HEK293 (cell line): ENCODE data around the gene INPP5F.
"Not testable (repeated sequence)": the region's sequence is repeated elsewhere in the genome, so short reads cannot be mapped to it uniquely, and the experiment has no call there.

ENCODE experiments used
- HOXA7 ChIP-seq: sonication (generic); formaldehyde crosslinking; IDR thresholded peaks from 2 replicates; pipeline ENCODE4 v1.8.1; 2022; ENCODE audit warnings: missing genetic modification reagents, borderline replicate concordance
- SETDB1 ChIP-seq: IDR thresholded peaks from one replicate; pipeline ENCODE4 v1.6.1; 2017; ENCODE audit warnings: mild to moderate bottlenecking, low read length, moderate library complexity, mixed read lengths; ENCODE audit not compliant: insufficient read length
- ZBTB7A ChIP-seq: fragments of 450-650 bp; formaldehyde crosslinking; IDR thresholded peaks from 2 replicates; pipeline ENCODE4 v1.5.1; 2016; ENCODE audit warnings: low read depth, missing biosample characterization, missing genetic modification characterization
- TF ChIP-seq, protein P1 (sequence below): fragments of 450-650 bp; formaldehyde crosslinking; IDR thresholded peaks from 2 replicates; pipeline ENCODE4 v1.5.1; 2016; ENCODE audit warnings: missing biosample characterization, missing genetic modification characterization
- TF ChIP-seq, protein P2 (sequence below): fragments of 450-650 bp; formaldehyde crosslinking; IDR thresholded peaks from 2 replicates; pipeline ENCODE4 v1.5.1; 2016; ENCODE audit warnings: missing biosample characterization, missing genetic modification characterization
- TF ChIP-seq, protein P3 (sequence below): fragments of 450-650 bp; formaldehyde crosslinking; IDR thresholded peaks from 2 replicates; pipeline ENCODE4 v1.5.1; 2016; ENCODE audit warnings: missing biosample characterization, missing genetic modification characterization
- TF ChIP-seq, protein P4 (sequence below): fragments of 450-650 bp; formaldehyde crosslinking; IDR thresholded peaks from 2 replicates; pipeline ENCODE4 v1.5.1; 2016; ENCODE audit warnings: missing biosample characterization, missing genetic modification characterization

DNA sequence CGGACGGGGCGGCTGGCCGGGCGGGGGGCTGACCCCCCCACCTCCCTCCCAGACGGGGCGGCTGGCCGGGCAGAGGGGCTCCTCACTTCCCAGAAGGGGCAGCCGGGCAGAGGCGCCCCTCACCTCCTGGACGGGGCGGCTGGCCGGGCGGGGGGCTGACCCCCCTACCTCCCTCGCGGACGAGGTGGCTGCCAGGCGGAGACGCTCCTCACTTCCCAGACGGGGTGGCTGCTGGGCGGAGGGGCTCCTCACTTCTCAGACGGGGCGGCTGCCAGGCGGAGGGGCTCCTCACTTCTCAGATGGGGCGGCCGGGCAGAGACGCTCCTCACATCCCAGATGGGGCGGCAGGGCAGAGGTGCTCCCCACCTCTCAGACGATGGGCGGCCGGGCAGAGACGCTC, 69.3 kb downstream of the INPP5F start:
- TF ChIP-seq, protein P1, sequence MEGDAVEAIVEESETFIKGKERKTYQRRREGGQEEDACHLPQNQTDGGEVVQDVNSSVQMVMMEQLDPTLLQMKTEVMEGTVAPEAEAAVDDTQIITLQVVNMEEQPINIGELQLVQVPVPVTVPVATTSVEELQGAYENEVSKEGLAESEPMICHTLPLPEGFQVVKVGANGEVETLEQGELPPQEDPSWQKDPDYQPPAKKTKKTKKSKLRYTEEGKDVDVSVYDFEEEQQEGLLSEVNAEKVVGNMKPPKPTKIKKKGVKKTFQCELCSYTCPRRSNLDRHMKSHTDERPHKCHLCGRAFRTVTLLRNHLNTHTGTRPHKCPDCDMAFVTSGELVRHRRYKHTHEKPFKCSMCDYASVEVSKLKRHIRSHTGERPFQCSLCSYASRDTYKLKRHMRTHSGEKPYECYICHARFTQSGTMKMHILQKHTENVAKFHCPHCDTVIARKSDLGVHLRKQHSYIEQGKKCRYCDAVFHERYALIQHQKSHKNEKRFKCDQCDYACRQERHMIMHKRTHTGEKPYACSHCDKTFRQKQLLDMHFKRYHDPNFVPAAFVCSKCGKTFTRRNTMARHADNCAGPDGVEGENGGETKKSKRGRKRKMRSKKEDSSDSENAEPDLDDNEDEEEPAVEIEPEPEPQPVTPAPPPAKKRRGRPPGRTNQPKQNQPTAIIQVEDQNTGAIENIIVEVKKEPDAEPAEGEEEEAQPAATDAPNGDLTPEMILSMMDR (tag by site-specific recombination): not testable (repeated sequence)
- TF ChIP-seq, protein P2, sequence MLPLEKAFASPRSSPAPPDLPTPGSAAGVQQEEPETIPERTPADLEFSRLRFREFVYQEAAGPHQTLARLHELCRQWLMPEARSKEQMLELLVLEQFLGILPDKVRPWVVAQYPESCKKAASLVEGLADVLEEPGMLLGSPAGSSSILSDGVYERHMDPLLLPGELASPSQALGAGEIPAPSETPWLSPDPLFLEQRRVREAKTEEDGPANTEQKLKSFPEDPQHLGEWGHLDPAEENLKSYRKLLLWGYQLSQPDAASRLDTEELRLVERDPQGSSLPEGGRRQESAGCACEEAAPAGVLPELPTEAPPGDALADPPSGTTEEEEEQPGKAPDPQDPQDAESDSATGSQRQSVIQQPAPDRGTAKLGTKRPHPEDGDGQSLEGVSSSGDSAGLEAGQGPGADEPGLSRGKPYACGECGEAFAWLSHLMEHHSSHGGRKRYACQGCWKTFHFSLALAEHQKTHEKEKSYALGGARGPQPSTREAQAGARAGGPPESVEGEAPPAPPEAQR (tag by site-specific recombination): not testable (repeated sequence)
- TF ChIP-seq, protein P3, sequence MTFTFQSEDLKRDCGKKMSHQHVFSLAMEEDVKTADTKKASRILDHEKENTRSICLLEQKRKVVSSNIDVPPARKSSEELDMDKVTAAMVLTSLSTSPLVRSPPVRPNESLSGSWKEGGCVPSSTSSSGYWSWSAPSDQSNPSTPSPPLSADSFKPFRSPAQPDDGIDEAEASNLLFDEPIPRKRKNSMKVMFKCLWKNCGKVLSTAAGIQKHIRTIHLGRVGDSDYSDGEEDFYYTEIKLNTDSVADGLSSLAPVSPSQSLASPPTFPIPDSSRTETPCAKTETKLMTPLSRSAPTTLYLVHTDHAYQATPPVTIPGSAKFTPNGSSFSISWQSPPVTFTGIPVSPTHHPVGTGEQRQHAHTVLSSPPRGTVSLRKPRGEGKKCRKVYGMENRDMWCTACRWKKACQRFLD (tag by site-specific recombination): not testable (repeated sequence)
- not testable (repeated sequence) for TF ChIP-seq HOXA7; SETDB1; ZBTB7A (tag by site-specific recombination)
- TF ChIP-seq, protein P4, sequence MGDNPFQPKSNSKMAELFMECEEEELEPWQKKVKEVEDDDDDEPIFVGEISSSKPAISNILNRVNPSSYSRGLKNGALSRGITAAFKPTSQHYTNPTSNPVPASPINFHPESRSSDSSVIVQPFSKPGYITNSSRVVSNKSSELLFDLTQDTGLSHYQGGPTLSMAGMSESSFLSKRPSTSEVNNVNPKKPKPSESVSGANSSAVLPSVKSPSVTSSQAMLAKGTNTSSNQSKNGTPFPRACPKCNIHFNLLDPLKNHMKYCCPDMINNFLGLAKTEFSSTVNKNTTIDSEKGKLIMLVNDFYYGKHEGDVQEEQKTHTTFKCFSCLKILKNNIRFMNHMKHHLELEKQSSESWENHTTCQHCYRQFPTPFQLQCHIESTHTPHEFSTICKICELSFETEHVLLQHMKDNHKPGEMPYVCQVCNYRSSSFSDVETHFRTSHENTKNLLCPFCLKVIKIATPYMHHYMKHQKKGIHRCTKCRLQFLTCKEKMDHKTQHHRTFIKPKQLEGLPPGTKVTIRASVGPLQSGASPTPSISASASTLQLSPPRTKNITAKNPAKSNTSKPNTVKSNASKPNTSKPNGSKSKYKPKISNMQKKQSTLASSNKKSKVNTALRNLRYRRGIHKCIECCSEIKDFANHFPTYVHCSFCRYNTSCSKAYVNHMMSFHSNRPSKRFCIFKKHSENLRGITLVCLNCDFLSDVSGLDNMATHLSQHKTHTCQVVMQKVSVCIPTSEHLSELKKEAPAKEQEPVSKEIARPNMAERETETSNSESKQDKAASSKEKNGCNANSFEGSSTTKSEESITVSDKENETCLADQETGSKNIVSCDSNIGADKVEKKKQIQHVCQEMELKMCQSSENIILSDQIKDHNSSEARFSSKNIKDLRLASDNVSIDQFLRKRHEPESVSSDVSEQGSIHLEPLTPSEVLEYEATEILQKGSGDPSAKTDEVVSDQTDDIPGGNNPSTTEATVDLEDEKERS (tag by site-specific recombination): not testable (repeated sequence)
